Frontal cortex (tissue), 4 donors: ENCODE results near the gene OMD. TPM values are rescaled to one million over a fixed set of nuclear protein-coding genes. Genes with fewer than 3 reads are reported as not detected.

Experiments
- DNase-seq, 2 donors: peaks; one replicate each; pipeline ENCODE4 v3.0.0; 2012; ENCODE audit warnings: low spot score in 2 of 2
- FAIRE-seq: peaks from 2 replicates; lab custom pipeline; 2012; peaks lifted over from hg19 to GRCh38; lab: Jason Lieb, UNC
- total RNA-seq: library from RNA; depleted of rRNA; stranded (reverse); fragments of >200 nt; gene quantifications from one replicate; pipeline ENCODE4 v1.2.3, GENCODE V29; 2014
- donor health status: control.
- donor health status: control.
- donor health status: control.

Gene OMD
- total RNA-seq, 1 donor from 2014 or later, result 3.7 TPM

DNA sequence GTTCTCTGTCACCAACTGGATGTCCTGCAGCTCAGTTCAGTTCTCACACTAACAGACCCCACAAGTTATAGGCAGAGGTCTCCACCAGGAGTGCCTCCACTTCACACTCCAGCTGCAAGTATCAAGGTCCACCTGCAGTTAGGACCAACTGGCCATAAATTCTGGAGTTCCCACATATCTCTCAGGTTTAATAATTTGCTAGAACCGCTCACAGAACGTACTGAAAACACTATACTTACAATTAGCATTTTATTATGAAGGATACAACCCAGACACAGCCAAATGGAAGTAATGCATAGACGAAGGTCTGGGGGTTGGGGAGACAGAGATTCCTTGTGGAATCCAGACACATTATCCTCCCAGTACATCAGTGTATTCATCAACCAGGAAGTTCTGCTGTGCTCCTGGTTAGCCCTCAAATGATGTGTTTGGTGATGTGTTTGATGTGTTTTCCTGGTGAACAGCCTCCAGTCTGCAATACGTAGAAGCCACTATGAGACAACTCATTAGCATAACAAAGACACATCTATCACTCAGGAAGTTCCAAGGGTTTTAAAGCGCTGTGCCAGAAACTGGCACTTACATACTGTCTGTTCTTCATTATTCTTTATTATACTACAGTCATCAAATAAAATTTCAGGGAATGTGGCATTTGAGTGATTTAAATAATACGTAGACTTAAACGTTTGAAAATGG is 45.3 kb downstream of the OMD start:
- no peak for DNase-seq
- FAIRE-seq, result no peak

DNA sequence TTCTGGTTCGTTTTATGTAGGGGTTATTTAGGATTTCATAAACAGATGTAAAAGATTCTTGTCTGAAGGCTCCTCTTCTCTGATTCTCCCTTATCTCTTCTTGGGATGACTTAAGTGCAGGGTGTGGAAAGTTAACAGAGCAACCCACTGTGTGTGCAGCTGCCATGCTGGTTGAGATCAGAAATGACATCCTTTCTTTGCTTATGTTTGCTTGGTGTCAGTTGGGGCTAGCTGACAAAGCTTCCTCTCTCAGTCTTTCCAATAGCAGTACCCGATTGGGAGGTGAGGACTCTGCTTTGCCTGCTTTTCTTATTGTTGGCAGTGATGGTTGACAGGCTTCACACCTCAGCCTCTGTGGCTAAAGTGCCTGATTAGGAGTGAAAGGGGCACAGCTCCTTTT is 46.4 kb downstream of the OMD start:
- FAIRE-seq (no peak), DNase-seq (no peak)

GRCh38 chr9:92373167-92373566 is 51.1 kb downstream of the OMD start:
- no peak for FAIRE-seq

DNA sequence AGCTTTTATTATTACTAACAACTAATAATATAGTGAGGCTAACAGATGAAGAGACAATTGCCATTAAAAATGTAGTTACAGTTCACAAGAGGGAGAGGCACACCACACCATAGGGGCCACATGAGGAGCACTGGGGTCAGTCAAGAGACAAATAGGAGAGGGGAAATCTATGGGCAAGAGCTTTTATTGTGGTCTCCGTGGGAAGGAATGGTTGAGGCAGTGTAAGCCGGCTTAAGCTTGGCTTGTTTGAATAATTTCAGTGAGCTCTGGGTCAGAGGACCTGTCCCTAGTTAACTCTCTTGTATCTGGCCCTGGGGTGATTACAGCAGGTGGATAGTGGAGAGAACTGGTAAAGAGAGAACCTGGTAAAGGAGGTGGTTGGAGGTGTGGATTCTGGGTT is 55.2 kb downstream of the OMD start:
- no peak for DNase-seq
- FAIRE-seq, result no peak

More at GRCh38 chr9:92373167-92373566, 51.1 kb downstream of the OMD start:
- no peak for DNase-seq

Other genes starting within 250 kb of the OMD start
- 163 TPM for gene IARS1, start 130.8 kb downstream of the OMD start, total RNA-seq
- 12.6 TPM for gene NOL8, start 99.1 kb downstream of the OMD start, total RNA-seq
- 5.7 TPM for gene CENPP, start 98.5 kb downstream of the OMD start, total RNA-seq
- 17.5 TPM for gene OGN, start 19.9 kb downstream of the OMD start, total RNA-seq
- 5.3 TPM for gene ASPN, start 58.0 kb upstream of the OMD start, total RNA-seq
- 3.3 TPM for gene ECM2, start 111.5 kb upstream of the OMD start, total RNA-seq
- gene IPPK, start 245.7 kb upstream of the OMD start, total RNA-seq, result 13.5 TPM